GM12878 (cell line): ENCODE measurements around the gene SEPTIN5. TPM values are rescaled to one million over a fixed set of nuclear protein-coding genes. Genes with fewer than 3 reads are reported as not detected.
A peak's percentile ranks its signal among the peaks of the same experiment; 100 is the strongest.

ENCODE experiments used
- ATAC-seq: fragments of 200-7000 bp; cut with Tn5 transposase; 3 replicates; pipeline ENCODE4 v1.9.1; 2020; ENCODE audit warnings: mild to moderate bottlenecking, moderate library complexity
- BruUV-seq: library from RNA; stranded (reverse); fragments of 400-500 nt; replicated peaks from 2 replicates; lab custom pipeline; 2021; lab: Mats Ljungman, UMichigan
- CTCF ChIA-PET: fragments of 300-600 bp; sonication (Branson Sonifier 250); formaldehyde crosslinking; extraction: SDS; loops from one replicate; lab custom pipeline; 2021; ENCODE audit warnings: inconsistent platforms; lab: Yijun Ruan, JAX
- POLR2A ChIA-PET: fragments of 350-600 bp; formaldehyde crosslinking; extraction: SDS; loops from one replicate; lab custom pipeline; 2021; ENCODE audit warnings: inconsistent platforms; lab: Charles Lee
- RAD21 ChIA-PET: fragments of 300-600 bp; sonication (Branson Sonifier 250); formaldehyde crosslinking; loops from one replicate; lab custom pipeline; 2023; ENCODE audit warnings: antibody characterized with exemption; ENCODE audit not compliant: unreplicated experiment; lab: Charles Lee
- SMC1A ChIA-PET: fragments of 300-600 bp; sonication (Branson Sonifier 250); formaldehyde crosslinking; loops from one replicate; lab custom pipeline; 2023; ENCODE audit not compliant: unreplicated experiment, uncharacterized antibody; lab: Charles Lee
- DNase-seq: peaks from one replicate; pipeline ENCODE4 v3.0.0-alpha.2; 2011; ENCODE audit warnings: low read depth, low spot score
- FAIRE-seq: peaks from 3 replicates; lab custom pipeline; 2011; peaks lifted over from hg19 to GRCh38; lab: Jason Lieb, UNC
- H2AFZ ChIP-seq: 2 replicates; pipeline ENCODE4 v1.6.0; 2011; ENCODE audit warnings: low read depth, low read length, control low read depth; ENCODE audit not compliant: control insufficient read depth
- H3K27ac ChIP-seq: 2 replicates; pipeline ENCODE4 v1.5.1; 2011; ENCODE audit warnings: control low read depth; ENCODE audit not compliant: control insufficient read depth, insufficient read depth
- H3K27me3 ChIP-seq, 2 experiments: replicated peaks in 1 of 2; 2 replicates each; pipeline versions ENCODE4 v1.6.0 to v1.6.1; 2011; ENCODE audit warnings: low read length in 1 of 2; ENCODE audit not compliant: control insufficient read depth in 2 of 2, insufficient read depth in 2 of 2
- H3K36me3 ChIP-seq, 2 experiments: 2 replicates each; pipeline ENCODE4 v1.5.1; 2011; ENCODE audit warnings: low read length in 1 of 2; ENCODE audit not compliant: control insufficient read depth in 2 of 2, insufficient read depth in 2 of 2
- H3K4me1 ChIP-seq: 2 replicates; pipeline ENCODE4 v1.6.1; 2011; ENCODE audit warnings: mild to moderate bottlenecking, low read length, moderate library complexity, mixed read lengths; ENCODE audit not compliant: control insufficient read depth, insufficient read depth
- H3K4me2 ChIP-seq: 2 replicates; pipeline ENCODE4 v1.6.0; 2011; ENCODE audit warnings: control low read depth; ENCODE audit not compliant: control insufficient read depth, insufficient read depth
- H3K4me3 ChIP-seq: fragments of 200-600 bp; sonication (generic); 2 replicates; pipeline ENCODE4 v1.5.1; 2016
- H3K79me2 ChIP-seq: 2 replicates; pipeline ENCODE4 v1.6.0; 2011; ENCODE audit warnings: low read length; ENCODE audit not compliant: control insufficient read depth, insufficient read depth
- H3K9ac ChIP-seq: 2 replicates; pipeline ENCODE4 v1.8.0; 2011; ENCODE audit warnings: low read length, control low read depth, mixed read lengths; ENCODE audit not compliant: control insufficient read depth, insufficient read depth
- H3K9me3 ChIP-seq: replicated peaks from 3 replicates; pipeline ENCODE4 v1.5.1; 2011; ENCODE audit warnings: mild to moderate bottlenecking, low read length; ENCODE audit not compliant: control insufficient read depth, insufficient read depth
- H4K20me1 ChIP-seq: 2 replicates; pipeline ENCODE4 v1.6.0; 2011; ENCODE audit not compliant: control insufficient read depth, insufficient read depth
- EZH2 ChIP-seq: IDR thresholded peaks from 2 replicates; pipeline ENCODE4 v1.6.1; 2012; ENCODE audit warnings: low read depth, mild to moderate bottlenecking, control low read depth, inconsistent platforms, low read length, borderline replicate concordance; ENCODE audit not compliant: control insufficient read depth
- SMAD5 ChIP-seq: IDR thresholded peaks from 2 replicates; pipeline ENCODE4 v1.6.1; 2016; ENCODE audit warnings: antibody characterized with exemption, low read depth
- ZBTB11 ChIP-seq: fragments of 450-650 bp; formaldehyde crosslinking; IDR thresholded peaks from 2 replicates; pipeline ENCODE4 v1.5.0; 2022; ENCODE audit warnings: mild to moderate bottlenecking, missing genetic modification characterization
- WGBS: methylation state at CpG from one replicate; pipeline ENCODE4 v1.1.6; 2016; ENCODE audit warnings: low lambda C conversion rate; ENCODE audit not compliant: insufficient replicate concordance, insufficient coverage; ENCODE audit errors: missing lambda C conversion rate; 5-methylcytosine and 5-hydroxymethylcytosine counted together
- in situ Hi-C: fragments of 300-500 bp; cut with MboI; formaldehyde crosslinking; loops from 9 replicates; pipeline ENCODE4 v1.14.3; 2018; ENCODE audit warnings: mixed read lengths
- intact Hi-C: fragments of 100-400 bp; cut with micrococcal nuclease; formaldehyde crosslinking; loops from one replicate; pipeline ENCODE4 v1.14.2; 2022; ENCODE audit not compliant: unreplicated experiment
- polyA plus RNA-seq, 11 experiments: library from polyadenylated mRNA; depleted of rRNA in 4 of 11; unstranded in 6 of 11; stranded (reverse) in 5 of 11; fragments of >200 nt; fragmentation: Nextera tagmentation in 4 of 11; fragmentation: Illumina TruSeq in 1 of 11; extraction: Ambion mirVana in 4 of 11; extraction: Trizol in 1 of 11; gene quantifications; 1 replicate in 1 of 11; 2 replicates in 10 of 11; pipeline versions ENCODE4 v1.2.1 to v1.2.3, GENCODE V29; 2011 to 2016; ENCODE audit warnings: inconsistent platforms in 2 of 11, missing spikeins in 2 of 11, low read depth in 1 of 11
- total RNA-seq, 4 experiments: library from RNA; depleted of rRNA in 3 of 4; stranded (reverse); fragments of >200 nt in 3 of 4; fragmentation: Illumina TruSeq in 1 of 4; extraction: Trizol in 1 of 4; gene quantifications; 2 replicates each; pipeline versions ENCODE4 v1.2.1 to v1.2.3, GENCODE V29; 2013 to 2021

The SEPTIN5 gene
- total and polyA plus RNA-seq, 10 of the 15 experiments (the other 5 are each of a cell fraction or from before 2014, with no cell fraction given), result 0.13 to 1.1 (median 0.34) TPM; not detected in 5

GRCh38 chr22:19759427-19760057 is 45.2 kb downstream of the SEPTIN5 start (continued):
- no peak for TF ChIP-seq ZBTB11 (CRISPR knock-in tag)

- WGBS, result 8% methylated on average over 26 of the region's 79 CpGs
These were observed 46.0 kb downstream of the SEPTIN5 start, which contains the start of gene TBX1 for GRCh38 chr22:19760058-19760950. TSS of gene TBX1 (plus strand) at chr22:19760778. CDS start at chr22:19760844, 66 bp downstream.

More at GRCh38 chr22:19760058-19760950, 46.0 kb downstream of the SEPTIN5 start, which contains the start of gene TBX1:
- in situ Hi-C loops (no loop called here), intact Hi-C loops (no loop called here)
- ChIA-PET POLR2A (no interaction called here), SMC1A (no interaction called here), RAD21 (no interaction called here), CTCF (no interaction called here)
- FAIRE-seq (no peak), ATAC-seq (no peak), DNase-seq (no peak)
- H3K9ac ChIP-seq, result no peak within 1 kb of the TSS
- H3K4me1 ChIP-seq, result peaks cover 6% of the 10 kb centered on the region
- no peaks in the 10 kb centered on the region for H3K9me3 ChIP-seq
- H3K4me3 ChIP-seq, result no peak within 1 kb of the TSS
- no peak within 1 kb of the TSS for H3K27ac ChIP-seq
- BruUV-seq, result no TSS peak
- no peaks in the 10 kb centered on the region; the same call in 1 of the 2 replicates for H4K20me1 ChIP-seq
- H3K79me2 ChIP-seq, result no peaks in the 10 kb centered on the region
- no peak within 1 kb of the TSS for H3K4me2 ChIP-seq
- H3K27me3 ChIP-seq, result peaks cover 16 to 23% of the 10 kb centered on the region in 2 experiments
- H3K36me3 ChIP-seq, result no peaks in the 10 kb centered on the region
- peak; percentile 92; the same call in 1 of the 2 replicates for TF ChIP-seq EZH2
- TF ChIP-seq SMAD5, result no peak
- no peak within 1 kb of the TSS for H2AFZ ChIP-seq
